Measurements from ENCODE around the gene DDB1.

The DDB1 gene

GRCh38 chr11:61336171-61336935, 3.4 kb upstream of the DDB1 start:
- H3K36me3 ChIP-seq (ENCODE audit: low read depth): peaks cover 13% of the 10 kb centered on the region
- H3K27me3 ChIP-seq (ENCODE audit: insufficient read depth, poor library complexity, severe bottlenecking): no peaks in the 10 kb centered on the region
- DNase-seq (ENCODE audit: low spot score) (no peak), ATAC-seq (ENCODE audit: low read depth) (peak; percentile 67)
- peaks cover 11% of the 10 kb centered on the region for H3K4me1 ChIP-seq (ENCODE audit: insufficient read depth, poor library complexity, severe bottlenecking)
- H3K27ac ChIP-seq (ENCODE audit: poor library complexity, severe bottlenecking): peak overlapping the region; percentile 52
- no peaks in the 10 kb centered on the region for H3K9me3 ChIP-seq (ENCODE audit: severe bottlenecking)
- peak; percentile 97 for TF ChIP-seq CTCF (IDR thresholded peaks at IDR 0.05; ENCODE audit: poor library complexity, severe bottlenecking)
- H3K4me3 ChIP-seq (ENCODE audit: severe bottlenecking): no peak overlapping the region

- TF ChIP-seq CTCF (IDR thresholded peaks at IDR 0.05; ENCODE audit: poor library complexity, severe bottlenecking): no peak
- no peak for DNase-seq (ENCODE audit: low spot score)
- no peak for ATAC-seq (ENCODE audit: low read depth)
- Histone ChIP-seq H3K4me3 (ENCODE audit: severe bottlenecking) (no peak overlapping the region), H3K4me1 (ENCODE audit: insufficient read depth, poor library complexity, severe bottlenecking) (peaks cover 16% of the 10 kb centered on the region), H3K27me3 (ENCODE audit: insufficient read depth, poor library complexity, severe bottlenecking) (no peaks in the 10 kb centered on the region), H3K9me3 (ENCODE audit: severe bottlenecking) (no peaks in the 10 kb centered on the region), H3K27ac (ENCODE audit: poor library complexity, severe bottlenecking) (peak overlapping the region; percentile 52), H3K36me3 (ENCODE audit: low read depth) (peaks cover 20% of the 10 kb centered on the region)
These were observed 2.4 kb upstream of the DDB1 start for GRCh38 chr11:61335355-61335710.

DNA sequence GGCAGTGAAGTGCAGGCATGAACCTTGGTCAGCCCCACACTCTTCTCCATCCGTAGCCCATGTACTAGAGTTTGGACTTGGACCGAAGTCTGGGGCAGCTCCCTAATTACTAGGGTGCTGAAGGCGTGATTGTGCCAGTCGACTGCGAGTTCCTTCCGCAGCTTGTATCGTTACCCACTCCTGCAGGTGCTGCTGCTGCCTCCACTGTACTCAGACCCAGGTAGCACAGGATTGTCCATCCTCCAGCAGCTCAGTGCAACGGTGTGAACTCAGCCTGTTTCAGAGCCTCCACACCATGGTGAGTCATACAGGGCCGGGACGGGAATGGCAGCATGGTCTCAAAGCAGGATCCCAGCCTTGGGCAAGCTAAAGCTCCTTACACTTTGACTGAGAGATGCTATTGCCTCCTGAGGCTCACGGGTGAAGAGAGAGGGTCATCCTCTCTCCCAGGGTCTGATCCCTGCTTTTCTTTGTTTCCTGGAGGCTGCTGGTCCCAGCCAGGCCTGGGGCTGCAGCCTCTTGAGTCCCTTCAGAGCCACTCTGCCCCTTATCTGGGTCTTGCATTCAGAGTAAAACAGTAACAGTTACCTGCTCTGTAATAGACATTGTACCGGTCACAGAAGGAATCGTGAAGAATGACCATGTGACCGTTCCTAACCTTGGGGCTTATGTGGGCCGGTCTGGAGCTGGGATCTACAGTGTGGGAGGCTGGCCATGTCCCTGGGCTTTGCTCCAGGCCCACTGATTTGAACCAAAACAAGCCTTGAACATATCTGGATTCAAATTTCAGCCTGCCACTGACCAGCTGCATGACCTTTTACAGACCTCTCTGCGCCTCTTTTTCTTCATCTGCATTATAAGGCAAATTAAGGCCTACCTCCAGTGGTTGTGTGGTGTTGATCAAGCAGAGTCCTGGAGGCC, 1.8 kb upstream of the DDB1 start:
- DNase-seq (ENCODE audit: low spot score) (no peak), ATAC-seq (ENCODE audit: low read depth) (no peak; the same call in 2 of the 3 replicates)
- Histone ChIP-seq H3K9me3 (ENCODE audit: severe bottlenecking) (no peaks in the 10 kb centered on the region), H3K4me3 (ENCODE audit: severe bottlenecking) (no peak overlapping the region), H3K27me3 (ENCODE audit: insufficient read depth, poor library complexity, severe bottlenecking) (no peaks in the 10 kb centered on the region), H3K27ac (ENCODE audit: poor library complexity, severe bottlenecking) (peak overlapping the region; percentile 52), H3K4me1 (ENCODE audit: insufficient read depth, poor library complexity, severe bottlenecking) (peaks cover 16% of the 10 kb centered on the region), H3K36me3 (ENCODE audit: low read depth) (peaks cover 25% of the 10 kb centered on the region)
- TF ChIP-seq CTCF (IDR thresholded peaks at IDR 0.05; ENCODE audit: poor library complexity, severe bottlenecking): no peak

- peaks cover 30% of the 10 kb centered on the region for H3K36me3 ChIP-seq (ENCODE audit: low read depth)
- H3K27me3 ChIP-seq (ENCODE audit: insufficient read depth, poor library complexity, severe bottlenecking): no peaks in the 10 kb centered on the region
- ATAC-seq (ENCODE audit: low read depth): no peak
- peak overlapping the region; percentile 52 for H3K27ac ChIP-seq (ENCODE audit: poor library complexity, severe bottlenecking)
- no peaks in the 10 kb centered on the region for H3K9me3 ChIP-seq (ENCODE audit: severe bottlenecking)
- no peak for TF ChIP-seq CTCF (IDR thresholded peaks at IDR 0.05; ENCODE audit: poor library complexity, severe bottlenecking)
- peaks cover 16% of the 10 kb centered on the region for H3K4me1 ChIP-seq (ENCODE audit: insufficient read depth, poor library complexity, severe bottlenecking)
- no peak for DNase-seq (ENCODE audit: low spot score)
- peak overlapping the region; percentile 90 for H3K4me3 ChIP-seq (ENCODE audit: severe bottlenecking)
These were observed 887 bp upstream of the DDB1 start for GRCh38 chr11:61333550-61334433.
